ENCODE results near the gene NCAM2.

NCAM2 gene

GRCh38 chr21:21051109-21052055 is 53.2 kb downstream of the NCAM2 start:
- peaks cover 20% of the 10 kb centered on the region for H3K4me1 Mint-ChIP-seq
- no peak overlapping the region for H3K4me3 Mint-ChIP-seq
- TF ChIP-seq CTCF (IDR thresholded peaks at IDR 0.05) = no peak
- no peaks in the 10 kb centered on the region for H3K36me3 Mint-ChIP-seq (ENCODE audit: low read depth)
- H3K27ac Mint-ChIP-seq = no peak overlapping the region
- H3K27me3 Mint-ChIP-seq (ENCODE audit: low read depth, poor library complexity) = peaks cover 4% of the 10 kb centered on the region
- DNase-seq = no peak
- H3K9me3 Mint-ChIP-seq = no peaks in the 10 kb centered on the region

- no peak for DNase-seq
- H3K4me1 Mint-ChIP-seq = peaks cover 11% of the 10 kb centered on the region
- no peaks in the 10 kb centered on the region for H3K9me3 Mint-ChIP-seq
- H3K4me3 Mint-ChIP-seq = no peak overlapping the region
- peaks cover 4% of the 10 kb centered on the region for H3K27me3 Mint-ChIP-seq (ENCODE audit: low read depth, poor library complexity)
- H3K36me3 Mint-ChIP-seq (ENCODE audit: low read depth) = no peaks in the 10 kb centered on the region
- TF ChIP-seq CTCF (IDR thresholded peaks at IDR 0.05) = no peak
- H3K27ac Mint-ChIP-seq = no peak overlapping the region
These were observed 54.5 kb downstream of the NCAM2 start for GRCh38 chr21:21052672-21053071.

- TF ChIP-seq CTCF (IDR thresholded peaks at IDR 0.05) = no peak
- no peaks in the 10 kb centered on the region for H3K4me1 Mint-ChIP-seq
- no peak overlapping the region for H3K27ac Mint-ChIP-seq
- no peak for DNase-seq
- no peaks in the 10 kb centered on the region for H3K9me3 Mint-ChIP-seq
- H3K36me3 Mint-ChIP-seq (ENCODE audit: low read depth) = no peaks in the 10 kb centered on the region
- H3K27me3 Mint-ChIP-seq (ENCODE audit: low read depth, poor library complexity) = peaks cover 4% of the 10 kb centered on the region
- H3K4me3 Mint-ChIP-seq = no peak overlapping the region
These were observed 59.3 kb downstream of the NCAM2 start for GRCh38 chr21:21057349-21058062.

- DNase-seq = no peak
- H3K27ac Mint-ChIP-seq = no peak overlapping the region
- H3K9me3 Mint-ChIP-seq = no peaks in the 10 kb centered on the region
- no peak for TF ChIP-seq CTCF (IDR thresholded peaks at IDR 0.05)
- H3K36me3 Mint-ChIP-seq (ENCODE audit: low read depth) = no peaks in the 10 kb centered on the region
- no peak overlapping the region for H3K4me3 Mint-ChIP-seq
- H3K4me1 Mint-ChIP-seq = no peaks in the 10 kb centered on the region
- H3K27me3 Mint-ChIP-seq (ENCODE audit: low read depth, poor library complexity) = no peaks in the 10 kb centered on the region
These were observed 65.6 kb downstream of the NCAM2 start for GRCh38 chr21:21063828-21064227.

- no peak for TF ChIP-seq CTCF (IDR thresholded peaks at IDR 0.05)
- H3K27ac Mint-ChIP-seq = no peak overlapping the region
- no peak overlapping the region for H3K4me3 Mint-ChIP-seq
These were observed 66.1 kb downstream of the NCAM2 start for GRCh38 chr21:21064353-21064752.

More at GRCh38 chr21:21064353-21064752, 66.1 kb downstream of the NCAM2 start:
- H3K4me1 Mint-ChIP-seq = no peaks in the 10 kb centered on the region
- H3K9me3 Mint-ChIP-seq = no peaks in the 10 kb centered on the region
- H3K36me3 Mint-ChIP-seq (ENCODE audit: low read depth) = no peaks in the 10 kb centered on the region
- no peak for DNase-seq
- H3K27me3 Mint-ChIP-seq (ENCODE audit: low read depth, poor library complexity) = no peaks in the 10 kb centered on the region
